Parathyroid adenoma (tissue), 2 donors: Measurements from ENCODE around the gene ILF3.

Experiments used
- H2AFZ ChIP-seq: fragments of 300-600 bp; sonication (generic); one replicate; pipeline ENCODE4 v1.7.0; 2017; ENCODE audit warnings: antibody characterized with exemption, mild to moderate bottlenecking
- H3K27ac ChIP-seq: fragments of 300-600 bp; sonication (generic); one replicate; pipeline ENCODE4 v1.7.0; 2017
- H3K27me3 ChIP-seq: fragments of 300-600 bp; sonication (generic); one replicate; pipeline ENCODE4 v1.7.0; 2017; ENCODE audit warnings: low read length; ENCODE audit not compliant: control insufficient read depth, insufficient read depth
- H3K36me3 ChIP-seq: fragments of 300-600 bp; sonication (generic); one replicate; pipeline ENCODE4 v1.7.0; 2017; ENCODE audit warnings: low read length; ENCODE audit not compliant: control insufficient read depth, insufficient read depth
- H3K4me1 ChIP-seq: fragments of 300-600 bp; sonication (generic); one replicate; pipeline ENCODE4 v1.7.0; 2017; ENCODE audit warnings: control low read depth
- H3K4me2 ChIP-seq: fragments of 300-600 bp; sonication (generic); one replicate; pipeline ENCODE4 v1.7.0; 2017; ENCODE audit warnings: low read length
- H3K4me3 ChIP-seq: fragments of 300-600 bp; sonication (generic); one replicate; pipeline ENCODE4 v1.7.0; 2017; ENCODE audit warnings: low read depth, low read length
- H3K79me2 ChIP-seq: fragments of 300-600 bp; sonication (generic); one replicate; pipeline ENCODE4 v1.7.0; 2017; ENCODE audit warnings: control low read depth
- H3K9ac ChIP-seq: fragments of 300-600 bp; sonication (generic); one replicate; pipeline ENCODE4 v1.7.0; 2017; ENCODE audit warnings: mild to moderate bottlenecking
- H3K9me3 ChIP-seq: fragments of 300-600 bp; sonication (generic); one replicate; pipeline ENCODE4 v1.7.0; 2017; ENCODE audit warnings: low read length; ENCODE audit not compliant: control insufficient read depth
- CTCF ChIP-seq: fragments of 300-600 bp; sonication (generic); IDR thresholded peaks from one replicate; pipeline ENCODE4 v1.7.0; 2017; ENCODE audit warnings: antibody characterized with exemption, mild to moderate bottlenecking
- donor health status: primary hyperparathyroidism.

The ILF3 gene

GRCh38 chr19:10654610-10655456 is 687 bp downstream of the ILF3 start:
- H3K79me2 ChIP-seq: peaks cover 42% of the 10 kb centered on the region
- H2AFZ ChIP-seq: peak overlapping the region; percentile 88
- no peaks in the 10 kb centered on the region for H3K27me3 ChIP-seq
- H3K9ac ChIP-seq: peak overlapping the region; percentile 63
- H3K4me3 ChIP-seq: peak overlapping the region; percentile 83
- no peak for TF ChIP-seq CTCF
- no peaks in the 10 kb centered on the region for H3K9me3 ChIP-seq
- H3K36me3 ChIP-seq: no peaks in the 10 kb centered on the region
- peak overlapping the region; percentile 100 for H3K27ac ChIP-seq
- peaks cover 12% of the 10 kb centered on the region for H3K4me1 ChIP-seq
- H3K4me2 ChIP-seq: peak overlapping the region; percentile 76

- H3K27ac ChIP-seq: peak overlapping the region; percentile 100
- H3K4me1 ChIP-seq: peaks cover 17% of the 10 kb centered on the region
- no peaks in the 10 kb centered on the region for H3K27me3 ChIP-seq
Observed at GRCh38 chr19:10655457-10656312, 1.5 kb downstream of the ILF3 start.

GRCh38 chr19:10660346-10660745 is 6.2 kb downstream of the ILF3 start:
- no peak for TF ChIP-seq CTCF
- H3K27me3 ChIP-seq: no peaks in the 10 kb centered on the region
- no peak overlapping the region for H3K4me2 ChIP-seq
- H3K9me3 ChIP-seq: no peaks in the 10 kb centered on the region
- H3K27ac ChIP-seq: no peak overlapping the region
- H3K36me3 ChIP-seq: no peaks in the 10 kb centered on the region
- no peak overlapping the region for H3K9ac ChIP-seq
- no peak overlapping the region for H3K4me3 ChIP-seq
- peaks cover 90% of the 10 kb centered on the region for H3K79me2 ChIP-seq
- H3K4me1 ChIP-seq: peaks cover 26% of the 10 kb centered on the region
- no peak overlapping the region for H2AFZ ChIP-seq

More at GRCh38 chr19:10655457-10656312, 1.5 kb downstream of the ILF3 start:
- Histone ChIP-seq H3K36me3 (no peaks in the 10 kb centered on the region), H2AFZ (no peak overlapping the region), H3K9me3 (no peaks in the 10 kb centered on the region), H3K79me2 (peaks cover 50% of the 10 kb centered on the region), H3K9ac (no peak overlapping the region), H3K4me3 (peak overlapping the region; percentile 62), H3K4me2 (peak overlapping the region; percentile 76)
- TF ChIP-seq CTCF: peak; percentile 21

GRCh38 chr19:10661946-10662345 is 7.8 kb downstream of the ILF3 start:
- Histone ChIP-seq H3K79me2 (peaks cover 90% of the 10 kb centered on the region), H3K4me3 (no peak overlapping the region), H3K4me1 (peaks cover 19% of the 10 kb centered on the region), H2AFZ (no peak overlapping the region), H3K4me2 (no peak overlapping the region), H3K27me3 (no peaks in the 10 kb centered on the region), H3K9me3 (no peaks in the 10 kb centered on the region), H3K36me3 (no peaks in the 10 kb centered on the region), H3K9ac (no peak overlapping the region), H3K27ac (no peak overlapping the region)
- no peak for TF ChIP-seq CTCF
